Stimulated activated CD8-positive, alpha-beta memory T cell treated with anti-CD3 and anti-CD28 coated beads, Interleukin-15, amount 100 ng/mL, for 24 hours (primary cell): ENCODE results near the gene GNAZ.
A peak's percentile ranks its signal among the peaks of the same experiment; 100 is the strongest.

Source experiments
- DNase-seq: peaks from one replicate; pipeline ENCODE4 v3.0.0-alpha.2; 2020; ENCODE audit warnings: low read depth

Gene GNAZ

DNA sequence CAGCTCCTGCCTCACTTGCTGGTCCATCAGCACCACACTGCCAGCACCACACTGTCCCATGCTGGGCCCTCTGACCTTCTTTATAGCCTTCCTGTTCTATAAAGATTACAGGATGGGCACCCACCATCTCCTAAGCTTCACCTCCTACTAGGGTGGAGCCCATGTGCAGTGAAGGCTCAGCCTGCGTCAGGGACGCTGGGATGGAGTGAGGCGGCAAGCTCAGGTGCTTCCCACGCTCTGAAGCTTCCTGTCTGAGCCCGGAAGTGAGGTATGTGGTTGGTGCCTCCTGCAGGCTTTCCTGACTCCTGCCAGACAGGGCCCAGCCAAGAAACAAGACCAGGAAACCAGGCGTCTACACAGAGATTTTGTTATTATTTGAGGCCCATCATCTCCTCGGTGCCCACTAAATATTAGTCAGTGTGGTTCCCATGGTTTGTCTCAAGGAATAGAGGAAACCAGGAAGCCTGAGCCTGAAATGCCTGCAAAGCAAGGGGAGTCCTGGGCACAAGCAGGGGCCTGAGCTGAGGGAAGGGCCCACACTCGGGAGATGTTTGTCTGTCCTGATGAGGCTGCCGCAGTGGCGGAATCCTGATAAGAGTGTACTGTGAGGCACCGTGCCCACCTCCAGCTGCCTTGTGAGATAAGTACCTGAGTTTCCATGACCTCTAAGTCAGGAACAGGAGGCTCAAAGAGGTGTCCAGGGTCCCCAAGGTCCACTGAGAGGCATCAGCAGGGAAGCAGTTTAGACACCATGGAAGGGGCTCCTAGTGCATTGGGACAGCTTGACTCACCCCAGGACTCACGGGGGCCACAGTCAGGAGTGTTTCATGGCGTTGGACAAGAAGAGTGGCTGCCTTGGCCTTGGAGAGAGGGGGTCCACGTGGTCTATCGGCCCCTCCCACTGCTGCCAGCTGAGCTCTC, 49.4 kb downstream of the GNAZ start:
- DNase-seq, result no peak

DNA sequence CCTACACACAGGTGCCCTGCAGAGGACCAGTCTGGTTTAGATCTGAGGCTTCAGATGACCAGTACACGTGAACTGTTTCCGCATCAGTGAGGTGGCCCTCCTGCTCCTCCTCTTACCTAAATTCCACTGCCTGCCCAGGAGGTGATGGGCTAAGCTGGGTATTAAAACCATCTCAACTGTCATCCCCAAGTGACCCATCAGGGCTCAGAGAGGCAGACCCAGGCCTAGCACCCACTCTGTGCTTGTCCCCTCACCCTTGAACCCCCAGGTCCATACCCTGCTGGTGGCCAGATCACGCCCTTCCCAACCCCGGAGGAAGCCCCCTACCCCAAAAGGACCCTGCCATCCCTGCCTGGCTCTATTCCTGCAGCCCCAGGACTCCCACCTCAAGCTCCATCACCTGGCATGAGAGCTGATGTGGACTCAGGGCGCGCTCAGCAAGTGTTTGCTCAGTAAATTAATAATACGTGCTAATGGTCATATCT, 50.1 kb downstream of the GNAZ start:
- DNase-seq, result no peak

DNA sequence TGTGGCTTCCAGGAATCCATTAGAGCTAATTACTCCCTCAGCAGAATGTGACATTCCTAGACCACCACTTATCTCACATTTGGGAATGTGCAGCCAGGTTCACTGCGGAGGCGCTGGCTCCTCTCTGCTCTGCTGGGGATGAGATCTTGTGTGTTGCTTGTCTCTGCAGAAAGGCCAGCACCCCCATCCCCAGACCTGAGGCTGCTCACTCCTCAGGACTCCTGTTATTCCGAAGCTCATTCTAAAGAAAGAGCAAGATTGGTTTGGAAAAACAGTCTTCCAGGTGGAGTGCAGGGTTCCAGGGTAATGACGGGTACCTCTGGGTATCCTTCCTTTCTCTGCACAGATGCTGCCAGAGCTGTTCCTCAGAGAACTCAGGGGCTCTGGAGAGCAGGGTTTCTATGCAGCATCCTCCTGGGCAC, 50.7 kb downstream of the GNAZ start:
- no peak for DNase-seq

DNA sequence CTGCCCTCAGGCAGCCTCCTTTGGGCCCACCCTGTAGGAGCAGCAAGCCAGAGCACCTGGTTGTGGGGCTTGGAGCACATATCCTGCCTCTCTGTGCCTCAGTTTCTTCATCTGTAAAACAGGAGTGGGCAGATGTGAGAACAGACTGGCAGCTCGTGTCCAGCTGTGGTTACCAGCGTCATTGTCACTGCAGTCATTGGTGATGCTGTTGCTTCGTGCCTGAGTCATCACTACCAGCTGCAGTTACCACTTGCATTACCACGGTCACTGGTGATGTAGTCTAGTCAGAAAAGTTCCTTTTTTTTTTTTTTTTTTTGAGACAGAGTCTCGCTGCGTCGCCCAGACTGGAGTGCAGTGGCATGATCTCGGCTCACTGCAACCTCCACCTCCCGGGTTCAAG, 51.1 kb downstream of the GNAZ start:
- DNase-seq, result no peak

DNA sequence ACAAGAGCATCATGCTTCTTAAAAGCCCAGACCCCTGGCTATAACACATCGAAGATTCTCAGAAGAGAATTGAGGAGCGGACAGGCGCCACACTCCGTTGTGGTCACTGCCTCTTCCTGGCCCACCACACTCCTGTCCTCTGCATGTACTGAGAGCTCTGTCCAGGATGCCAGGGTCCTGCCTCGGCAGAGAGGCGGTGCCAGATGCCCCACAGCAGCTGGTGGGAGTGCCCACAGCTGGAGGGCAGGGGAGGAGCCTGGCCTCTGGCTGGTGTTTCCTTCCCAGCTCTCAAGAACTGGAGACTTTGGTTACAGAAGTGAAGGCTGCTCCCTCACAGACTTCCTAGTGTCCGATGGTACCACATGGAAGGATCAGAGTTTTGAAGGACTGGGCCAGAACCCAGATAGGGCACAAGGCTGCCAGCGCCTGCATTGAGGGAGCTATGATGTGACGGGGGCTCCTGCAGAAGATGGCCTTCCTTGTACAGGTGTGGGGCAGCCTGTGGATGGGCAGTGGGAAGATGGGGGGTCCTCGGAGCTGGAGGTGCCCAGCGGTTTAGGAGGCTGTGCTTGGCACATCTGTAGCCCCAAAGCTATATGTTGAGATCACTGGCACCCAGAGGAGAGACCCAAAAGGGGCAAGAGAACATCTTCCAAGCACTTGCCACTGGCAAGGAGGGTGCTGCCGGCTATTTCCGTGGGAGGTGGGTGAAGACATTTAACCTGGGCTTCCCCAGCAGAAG, 52.1 kb downstream of the GNAZ start:
- DNase-seq, result no peak

DNA sequence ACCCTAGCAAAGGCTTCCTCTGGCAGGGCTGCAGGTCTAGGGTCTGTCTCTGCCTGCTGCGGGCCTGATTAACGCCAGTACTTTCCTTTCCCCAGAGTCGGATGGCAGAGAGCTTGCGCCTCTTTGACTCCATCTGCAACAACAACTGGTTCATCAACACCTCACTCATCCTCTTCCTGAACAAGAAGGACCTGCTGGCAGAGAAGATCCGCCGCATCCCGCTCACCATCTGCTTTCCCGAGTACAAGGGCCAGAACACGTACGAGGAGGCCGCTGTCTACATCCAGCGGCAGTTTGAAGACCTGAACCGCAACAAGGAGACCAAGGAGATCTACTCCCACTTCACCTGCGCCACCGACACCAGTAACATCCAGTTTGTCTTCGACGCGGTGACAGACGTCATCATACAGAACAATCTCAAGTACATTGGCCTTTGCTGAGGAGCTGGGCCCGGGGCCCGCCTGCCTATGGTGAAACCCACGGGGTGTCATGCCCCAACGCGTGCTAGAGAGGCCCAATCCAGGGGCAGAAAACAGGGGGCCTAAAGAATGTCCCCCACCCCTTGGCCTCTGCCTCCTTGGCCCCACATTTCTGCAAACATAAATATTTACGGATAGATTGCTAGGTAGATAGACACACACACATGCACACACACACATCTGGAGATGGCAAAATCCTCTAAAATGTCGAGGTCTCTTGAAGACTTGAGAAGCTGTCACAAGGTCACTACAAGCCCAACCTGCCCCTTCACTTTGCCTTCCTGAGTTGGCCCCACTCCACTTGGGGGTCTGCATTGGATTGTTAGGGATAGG, 52.9 kb downstream of the GNAZ start:
- no peak for DNase-seq

DNA sequence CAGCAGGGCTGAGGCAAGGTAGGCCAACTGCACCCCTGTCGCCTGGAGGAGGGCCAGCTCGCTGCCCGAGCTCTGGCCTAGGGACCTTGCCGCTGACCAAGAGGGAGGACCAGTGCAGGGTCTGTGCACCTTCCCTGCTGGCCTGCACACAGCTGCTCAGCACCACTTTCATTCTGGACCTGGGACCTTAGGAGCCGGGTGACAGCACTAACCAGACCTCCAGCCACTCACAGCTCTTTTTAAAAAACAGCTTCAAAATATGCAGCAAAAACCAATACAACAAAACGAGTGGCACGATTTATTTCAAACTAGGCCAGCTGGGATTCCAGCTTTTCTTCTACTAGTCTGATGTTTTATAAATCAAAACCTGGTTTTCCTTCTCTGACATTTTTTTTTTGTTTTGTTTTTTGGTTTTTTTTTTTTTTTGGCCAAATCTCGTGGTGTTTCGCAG, 53.5 kb downstream of the GNAZ start:
- no peak for DNase-seq

DNA sequence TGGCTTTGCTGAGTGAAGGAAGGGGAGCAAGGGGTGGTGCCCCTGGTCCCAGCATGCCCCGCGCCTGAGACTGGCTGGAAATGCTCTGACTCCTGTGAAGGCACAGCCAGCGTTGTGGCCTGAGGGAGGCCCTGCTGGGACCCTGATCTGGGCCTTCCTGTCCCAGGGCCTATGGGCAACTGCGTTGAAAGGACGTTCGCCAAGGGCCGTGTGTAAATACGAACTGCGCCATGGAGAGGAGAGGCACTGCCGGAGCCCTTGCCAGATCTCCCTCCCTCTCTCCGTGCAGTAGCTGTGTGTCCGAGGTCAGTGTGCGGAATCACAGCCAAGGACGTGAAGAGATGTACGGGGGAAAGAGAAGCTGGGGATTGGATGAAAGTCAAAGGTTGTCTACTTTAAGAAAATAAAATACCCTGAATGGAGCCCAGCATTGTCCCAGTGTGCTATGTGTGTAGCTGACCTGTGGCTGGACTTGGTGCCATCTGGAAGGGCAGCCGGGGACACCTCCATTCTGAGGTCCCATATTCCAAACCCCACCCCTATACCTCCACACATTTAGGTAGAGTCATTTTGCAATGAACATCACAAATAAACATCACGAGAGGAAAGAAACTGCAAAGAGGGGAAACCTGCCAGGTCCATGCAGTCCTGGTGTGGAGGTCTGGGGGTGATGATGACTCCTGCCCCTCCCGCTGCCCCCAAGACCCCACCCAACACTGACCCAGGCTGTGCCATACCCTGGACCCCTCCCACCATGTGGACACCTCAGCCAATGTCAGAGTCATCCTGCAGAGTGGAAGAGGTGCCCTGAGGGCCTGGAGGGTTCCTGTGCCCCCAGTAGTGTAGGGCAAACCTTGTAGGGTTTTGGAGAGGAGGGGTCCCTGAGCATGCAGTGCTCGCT, 54.5 kb downstream of the GNAZ start:
- no peak for DNase-seq

DNA sequence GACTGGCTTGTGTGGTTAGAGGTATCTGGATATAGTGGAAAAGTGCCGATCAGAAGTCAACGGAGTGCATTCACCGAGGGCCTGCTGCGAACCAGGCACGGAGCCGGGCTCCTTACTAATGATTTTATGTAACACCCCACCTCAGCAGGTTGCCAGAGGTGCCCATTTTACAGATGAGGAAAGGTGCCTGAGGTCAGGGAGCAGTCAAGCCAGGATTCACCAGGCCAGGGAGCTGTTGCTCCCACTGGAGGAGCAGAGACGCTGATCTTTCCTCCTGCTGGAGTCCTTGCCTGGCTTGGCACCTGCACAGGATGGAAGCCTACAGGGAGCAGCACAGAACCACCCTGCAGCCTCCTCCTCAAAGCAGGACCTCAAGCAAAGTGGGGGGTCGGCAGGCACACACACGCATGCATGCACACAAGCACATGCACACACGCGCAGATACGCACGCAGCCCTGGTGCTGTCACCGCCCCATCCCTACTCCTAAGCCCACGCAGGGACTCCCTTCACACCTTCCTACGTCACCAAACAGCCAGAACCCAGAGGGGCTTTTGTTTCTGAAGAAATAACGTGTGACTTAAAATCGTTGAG, 55.3 kb downstream of the GNAZ start:
- no peak for DNase-seq

DNA sequence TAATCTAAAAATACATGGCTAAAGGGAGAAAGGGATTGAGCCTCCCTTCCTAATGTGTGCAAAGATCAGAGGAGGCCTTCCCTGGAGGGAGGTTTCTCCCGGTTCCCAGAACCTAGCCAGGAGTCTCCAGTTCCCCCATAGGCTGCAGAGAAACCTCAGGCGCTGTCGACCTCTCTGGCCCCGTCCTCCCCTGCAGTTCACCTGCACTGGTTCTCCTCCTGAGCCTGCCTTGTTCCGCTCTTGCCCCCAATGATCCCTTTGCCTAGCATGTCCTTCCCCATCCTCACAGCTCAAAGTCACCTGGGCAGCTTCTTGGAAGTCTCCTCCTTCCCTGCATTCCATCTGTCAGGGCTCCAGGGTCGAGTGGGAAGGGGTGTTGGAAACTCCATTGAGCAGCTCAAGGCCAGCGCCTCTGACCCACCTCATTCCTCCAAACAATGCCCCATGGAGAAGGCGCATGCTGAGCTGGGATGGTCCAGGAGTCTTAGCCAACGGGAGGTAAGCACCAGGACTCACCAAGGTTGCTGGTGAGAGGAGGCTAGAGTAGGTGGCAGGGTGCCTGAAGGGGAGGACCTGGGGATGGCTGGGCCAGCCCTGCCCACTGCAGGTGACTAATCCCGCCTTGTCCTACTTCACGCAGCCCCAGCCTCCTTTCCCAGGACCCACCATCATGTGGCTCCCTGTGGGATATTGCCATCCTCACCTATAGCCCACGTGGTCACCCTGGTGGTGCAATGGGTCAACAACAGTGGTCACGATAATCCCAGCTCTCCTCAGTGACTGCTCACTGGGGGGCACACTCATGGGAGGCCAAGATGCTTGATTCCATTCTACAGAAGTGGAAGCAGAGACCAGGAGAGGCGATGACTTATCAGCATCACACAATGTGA, 56.1 kb downstream of the GNAZ start:
- DNase-seq, result no peak

DNA sequence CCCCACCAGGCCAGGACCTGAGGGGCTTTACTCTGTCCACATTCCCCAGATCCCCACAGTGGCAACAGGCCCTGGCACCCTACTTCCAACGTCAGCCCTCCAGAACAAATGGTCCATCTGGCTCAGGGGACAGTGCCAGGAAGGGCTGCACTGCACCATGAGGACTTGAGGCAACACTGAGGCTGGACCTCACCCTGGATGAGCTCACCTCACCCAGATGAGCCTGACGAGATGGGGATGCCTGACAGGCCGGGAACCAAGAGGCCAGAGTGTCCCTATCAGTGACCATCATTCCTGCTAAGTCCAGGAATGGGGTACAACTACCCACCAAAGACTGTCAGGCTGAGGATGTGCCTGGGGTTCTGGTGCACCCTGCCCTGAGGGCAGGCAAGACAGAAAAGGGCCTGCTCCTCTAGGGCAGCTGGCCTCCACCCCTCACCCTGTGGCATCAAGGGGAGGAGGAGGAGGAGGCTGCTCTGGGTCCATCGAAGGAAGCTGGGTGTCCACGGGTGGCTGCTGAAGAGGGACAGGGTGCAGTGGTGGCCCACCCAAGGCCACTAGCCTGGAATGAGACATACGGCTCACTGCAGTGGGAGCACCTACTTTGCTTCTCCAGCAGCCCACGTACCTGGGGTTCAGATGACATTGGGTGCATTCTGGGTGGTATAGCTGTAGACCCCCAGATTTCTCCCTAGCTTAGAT, 56.9 kb downstream of the GNAZ start:
- DNase-seq, result no peak

DNA sequence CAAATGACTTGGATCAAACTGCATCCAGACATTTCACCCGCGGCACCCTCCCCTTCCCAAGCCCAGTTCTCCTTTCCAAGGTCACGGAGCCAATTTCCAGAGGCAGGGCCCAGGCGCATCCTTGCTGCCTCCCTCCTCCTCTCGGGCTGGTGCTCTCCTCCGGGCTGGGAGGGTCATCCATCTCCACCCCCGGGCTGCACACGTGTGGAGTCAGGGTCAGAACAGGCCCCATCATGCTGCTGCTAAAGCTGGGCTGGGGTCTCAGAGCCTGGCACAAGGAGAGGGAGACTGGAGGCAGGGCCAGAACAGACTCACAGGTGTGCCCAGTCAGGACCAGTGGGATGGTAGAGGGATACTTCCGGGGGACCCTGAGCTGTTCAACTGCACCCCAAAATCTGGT, 57.5 kb downstream of the GNAZ start:
- no peak for DNase-seq

DNA sequence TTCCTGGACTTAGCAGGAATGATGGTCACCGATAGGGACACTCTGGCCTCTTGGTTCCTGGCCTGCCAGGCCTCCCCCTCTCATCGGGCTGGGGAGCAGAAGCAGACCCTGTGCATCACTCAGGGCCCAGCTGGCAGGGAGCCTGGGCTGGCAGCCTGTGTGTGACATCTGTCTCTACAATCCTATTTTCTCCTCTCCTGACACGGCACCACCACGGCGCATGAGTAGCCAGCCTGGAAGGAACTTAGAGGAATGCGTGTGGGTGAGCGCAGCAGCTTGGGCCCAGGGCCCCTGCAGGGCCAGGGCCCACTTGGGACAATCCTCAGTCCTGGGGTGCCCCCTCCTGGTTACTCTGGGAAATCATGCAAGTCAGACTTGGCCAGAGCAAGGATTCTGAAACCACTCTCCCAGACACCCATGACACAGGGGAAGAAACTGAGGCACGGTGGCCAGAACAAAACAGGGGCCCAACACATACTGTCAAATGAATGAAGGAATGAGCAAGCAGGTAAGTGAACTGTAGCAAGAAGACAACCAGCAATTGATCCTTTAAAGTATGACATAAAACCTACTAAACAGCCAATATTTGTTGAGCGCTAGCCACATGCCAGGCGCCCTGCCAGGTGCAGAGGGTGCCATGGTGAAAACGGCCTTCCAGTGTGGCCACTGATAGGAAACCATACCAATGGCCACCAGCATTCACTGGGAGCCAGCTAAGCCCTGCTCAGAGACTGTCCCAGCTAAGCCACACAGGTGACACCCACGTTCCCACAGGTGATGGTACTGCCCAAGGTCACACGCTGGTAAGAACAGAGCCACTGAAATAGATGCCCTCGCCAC, 58.2 kb downstream of the GNAZ start:
- peak; percentile 48 for DNase-seq

DNA sequence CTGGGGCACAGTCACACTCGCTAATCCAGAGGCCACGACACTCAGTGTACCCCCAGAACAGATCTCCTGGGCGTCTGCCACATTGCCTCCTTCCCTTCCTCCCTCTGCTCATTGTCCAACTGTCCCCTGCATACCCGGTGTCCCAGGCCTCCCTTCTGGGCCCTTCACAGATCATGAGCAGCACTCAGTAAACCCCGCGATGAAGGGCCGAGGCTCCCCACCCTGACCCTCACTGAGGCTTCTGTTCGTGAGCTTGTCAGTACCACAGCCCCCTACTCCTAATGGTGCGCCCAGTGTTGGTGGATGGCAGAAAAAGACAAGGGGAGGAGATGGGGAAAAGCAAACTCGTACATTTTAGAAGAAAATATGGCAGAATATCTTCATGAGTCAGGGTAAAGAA, 58.8 kb downstream of the GNAZ start:
- no peak for DNase-seq

DNA sequence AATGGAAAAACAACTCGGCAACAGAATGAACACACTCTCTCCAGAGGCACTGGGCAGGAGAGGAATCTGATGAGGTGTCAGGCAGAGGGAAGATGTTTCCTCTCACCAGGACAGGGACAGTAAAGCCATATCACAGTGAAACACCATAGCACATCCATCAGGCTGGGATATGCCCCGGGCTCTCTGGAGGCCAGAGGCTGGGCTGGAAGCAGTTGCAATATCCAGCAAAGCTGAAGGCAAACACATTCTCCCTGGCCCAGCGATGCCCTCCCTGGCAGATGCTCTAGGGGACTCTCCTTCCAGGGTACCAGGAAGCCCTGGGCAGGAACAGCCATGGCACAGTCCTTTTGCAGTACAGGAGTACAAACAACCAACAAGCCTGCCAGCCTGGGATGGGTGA, 60.4 kb downstream of the GNAZ start:
- DNase-seq, result no peak

DNA sequence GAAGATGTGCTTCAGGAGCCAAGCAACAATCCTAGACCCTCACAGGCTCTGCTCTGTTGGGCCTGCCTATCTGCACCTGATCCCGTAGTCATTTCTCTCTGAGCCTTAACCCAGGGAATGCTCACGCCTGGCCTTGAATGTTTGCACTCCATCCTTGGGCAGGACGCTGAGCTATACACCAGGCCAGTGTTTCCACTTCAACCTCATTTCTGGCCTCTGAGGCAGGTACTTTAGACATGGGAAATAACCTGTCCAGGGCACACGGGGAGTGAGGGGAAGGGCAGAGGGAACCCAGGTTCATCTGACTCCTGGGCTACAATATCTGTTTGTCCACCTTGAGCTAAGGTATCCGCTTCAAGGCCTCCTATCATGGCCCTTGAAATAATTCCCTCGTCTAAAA, 61.6 kb downstream of the GNAZ start:
- DNase-seq, result no peak

DNA sequence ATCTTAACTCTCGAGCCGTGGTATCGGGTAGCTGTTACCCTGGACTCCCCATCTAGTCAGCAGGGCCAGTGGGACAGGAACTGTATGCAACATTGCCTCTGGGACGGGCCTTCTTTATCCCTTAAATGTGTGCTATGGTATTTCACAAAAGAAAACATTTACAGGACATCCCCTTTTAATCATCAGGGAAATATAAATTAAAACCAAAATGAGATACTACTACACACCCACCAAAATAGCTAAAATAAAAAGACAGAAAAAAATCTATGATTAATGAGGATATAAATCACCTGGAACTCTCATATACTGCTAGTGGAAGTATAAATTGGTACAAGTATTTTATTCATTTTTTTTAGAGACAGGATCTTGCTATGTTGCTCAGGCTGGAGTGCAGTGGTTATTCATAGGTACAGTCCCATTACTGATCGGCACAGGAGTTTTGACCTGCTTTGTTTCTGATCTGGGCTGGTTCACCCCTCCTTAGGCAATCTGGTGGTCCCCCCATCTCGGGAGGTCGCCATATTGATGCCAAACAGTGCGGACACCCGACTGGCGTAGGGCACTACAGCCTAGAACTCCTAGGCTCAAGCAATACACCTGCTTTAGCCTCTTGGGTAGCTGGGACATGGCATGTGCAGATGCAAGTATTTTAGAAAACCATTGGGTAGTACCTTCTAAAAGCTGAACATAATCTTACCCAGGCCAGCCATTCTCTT, 62.2 kb downstream of the GNAZ start:
- no peak for DNase-seq

DNA sequence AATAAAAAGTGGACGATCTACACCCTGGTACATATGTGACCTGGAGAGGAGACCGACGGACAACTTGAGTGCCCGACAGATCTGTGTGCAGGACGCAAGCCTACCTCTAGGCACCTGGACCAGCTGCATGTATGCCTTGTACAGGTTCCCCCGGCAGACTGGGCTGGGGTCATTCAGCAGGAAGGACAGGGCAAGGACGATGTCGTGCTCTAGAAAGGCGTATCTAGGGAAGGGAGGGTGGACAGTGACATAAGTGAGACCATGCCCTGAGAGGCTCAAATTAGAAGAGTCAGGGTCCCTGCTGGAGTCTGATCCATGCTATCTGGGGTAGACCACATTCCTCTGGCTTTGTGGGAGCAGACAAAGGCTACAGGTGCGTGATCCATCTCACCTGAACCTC, 63.6 kb downstream of the GNAZ start:
- DNase-seq, result no peak
